ENCODE results near the gene ADAMTSL1.

DNA sequence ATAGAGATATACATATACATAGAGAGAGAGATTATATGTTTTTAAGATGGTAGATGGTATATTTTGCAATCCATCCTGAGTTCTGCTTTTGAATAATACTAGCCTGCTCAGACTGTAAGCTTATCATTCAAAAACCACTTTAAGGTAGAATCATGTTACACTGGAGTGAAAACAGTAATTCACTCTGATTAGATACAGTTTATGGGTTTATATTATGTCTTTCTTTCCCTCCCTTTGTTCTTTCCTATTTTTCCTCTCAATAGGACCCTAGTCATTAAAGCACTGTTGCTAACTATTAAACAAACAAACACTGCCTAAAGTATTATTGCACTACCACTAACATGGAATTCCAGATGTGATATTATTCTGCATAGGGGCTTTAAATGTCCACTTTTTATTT lies 202.0 kb downstream of the ADAMTSL1 start:
- TF ChIP-seq, protein P1, sequence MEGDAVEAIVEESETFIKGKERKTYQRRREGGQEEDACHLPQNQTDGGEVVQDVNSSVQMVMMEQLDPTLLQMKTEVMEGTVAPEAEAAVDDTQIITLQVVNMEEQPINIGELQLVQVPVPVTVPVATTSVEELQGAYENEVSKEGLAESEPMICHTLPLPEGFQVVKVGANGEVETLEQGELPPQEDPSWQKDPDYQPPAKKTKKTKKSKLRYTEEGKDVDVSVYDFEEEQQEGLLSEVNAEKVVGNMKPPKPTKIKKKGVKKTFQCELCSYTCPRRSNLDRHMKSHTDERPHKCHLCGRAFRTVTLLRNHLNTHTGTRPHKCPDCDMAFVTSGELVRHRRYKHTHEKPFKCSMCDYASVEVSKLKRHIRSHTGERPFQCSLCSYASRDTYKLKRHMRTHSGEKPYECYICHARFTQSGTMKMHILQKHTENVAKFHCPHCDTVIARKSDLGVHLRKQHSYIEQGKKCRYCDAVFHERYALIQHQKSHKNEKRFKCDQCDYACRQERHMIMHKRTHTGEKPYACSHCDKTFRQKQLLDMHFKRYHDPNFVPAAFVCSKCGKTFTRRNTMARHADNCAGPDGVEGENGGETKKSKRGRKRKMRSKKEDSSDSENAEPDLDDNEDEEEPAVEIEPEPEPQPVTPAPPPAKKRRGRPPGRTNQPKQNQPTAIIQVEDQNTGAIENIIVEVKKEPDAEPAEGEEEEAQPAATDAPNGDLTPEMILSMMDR (IDR thresholded peaks at IDR 0.05), result no peak
- TF ChIP-seq POLR2A (IDR thresholded peaks at IDR 0.05), result no peak
- TF ChIP-seq EP300 (IDR thresholded peaks at IDR 0.05; ENCODE audit: low read depth), result no peak
- no peak for TF ChIP-seq POLR2AphosphoS5 (IDR thresholded peaks at IDR 0.05)

Data from transverse colon (tissue), 4 donors.